ENCODE results near the gene ERVK3-1.

Gene ERVK3-1

GRCh38 chr19:58332697-58333096, 27.5 kb downstream of the ERVK3-1 start:
- Histone ChIP-seq H3K9ac (ENCODE audit: low read length) (no peak overlapping the region), H3K4me3 (ENCODE audit: low read depth, low read length, poor library complexity, severe bottlenecking) (no peak overlapping the region), H3K9me2 (ENCODE audit: low read depth, low read length) (no peaks in the 10 kb centered on the region), H3K27me3 (ENCODE audit: insufficient read depth, low read length) (no peaks in the 10 kb centered on the region), H3K79me2 (ENCODE audit: insufficient read depth, low read length) (no peaks in the 10 kb centered on the region), H3K9me3 (ENCODE audit: low read length) (no peaks in the 10 kb centered on the region), H3K4me1 (ENCODE audit: insufficient read depth, low read length, severe bottlenecking) (peaks cover 17% of the 10 kb centered on the region), H4K20me1 (ENCODE audit: insufficient read depth, low read length) (no peaks in the 10 kb centered on the region), H3K27ac (ENCODE audit: low read depth, low read length, poor library complexity, severe bottlenecking) (no peak overlapping the region), H2AFZ (ENCODE audit: low read length) (no peak overlapping the region), H3K36me3 (ENCODE audit: insufficient read depth, low read length) (peaks cover 21% of the 10 kb centered on the region; the same call in 1 of the 2 replicates), H3K4me2 (ENCODE audit: low read length) (no peak overlapping the region), H3F3A (ENCODE audit: insufficient read depth, low read length) (no peaks in the 10 kb centered on the region)
- no peak for TF ChIP-seq EZH2 (IDR thresholded peaks at IDR 0.05; ENCODE audit: borderline replicate concordance, low read length)

DNA sequence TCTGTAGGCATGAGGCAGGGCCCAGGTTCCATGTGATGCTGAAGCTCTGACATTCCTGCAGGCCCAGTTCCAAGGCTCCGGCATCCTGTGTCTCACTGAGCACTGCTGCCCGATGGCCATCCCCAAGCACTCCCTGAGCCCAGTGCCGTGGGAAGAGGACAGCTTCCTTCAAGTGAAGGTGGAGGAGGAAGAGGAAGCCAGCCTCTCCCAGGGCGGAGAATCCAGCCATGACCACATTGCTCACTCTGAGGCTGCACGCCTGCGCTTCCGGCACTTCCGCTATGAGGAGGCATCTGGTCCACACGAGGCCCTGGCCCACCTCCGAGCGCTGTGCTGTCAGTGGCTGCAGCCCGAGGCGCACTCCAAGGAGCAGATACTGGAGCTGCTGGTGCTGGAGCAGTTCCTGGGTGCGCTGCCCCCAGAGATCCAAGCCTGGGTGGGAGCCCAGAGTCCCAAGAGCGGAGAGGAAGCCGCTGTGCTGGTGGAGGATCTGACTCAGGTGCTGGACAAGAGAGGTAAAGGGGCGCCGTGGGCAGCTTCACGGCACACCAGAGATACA, 29.6 kb downstream of the ERVK3-1 start:
- H3K9me2 ChIP-seq (ENCODE audit: low read depth, low read length), result no peaks in the 10 kb centered on the region
- no peaks in the 10 kb centered on the region for H3K27me3 ChIP-seq (ENCODE audit: insufficient read depth, low read length)
- TF ChIP-seq CTCF (IDR thresholded peaks at IDR 0.05; ENCODE audit: low read length), result no peak
- TF ChIP-seq EZH2 (IDR thresholded peaks at IDR 0.05; ENCODE audit: borderline replicate concordance, low read length), result no peak
- H3K36me3 ChIP-seq (ENCODE audit: insufficient read depth, low read length), result peaks cover 42% of the 10 kb centered on the region
- no peak overlapping the region for H3K9ac ChIP-seq (ENCODE audit: low read length)
- no peak overlapping the region for H3K4me3 ChIP-seq (ENCODE audit: low read depth, low read length, poor library complexity, severe bottlenecking)
- no peaks in the 10 kb centered on the region; the same call in 1 of the 2 replicates for H3K9me3 ChIP-seq (ENCODE audit: low read length)
- H3K4me1 ChIP-seq (ENCODE audit: insufficient read depth, low read length, severe bottlenecking), result no peaks in the 10 kb centered on the region
- no peak overlapping the region for H3K4me2 ChIP-seq (ENCODE audit: low read length)
- H3F3A ChIP-seq (ENCODE audit: insufficient read depth, low read length), result no peaks in the 10 kb centered on the region
- H3K27ac ChIP-seq (ENCODE audit: low read depth, low read length, poor library complexity, severe bottlenecking), result no peak overlapping the region
- no peaks in the 10 kb centered on the region for H4K20me1 ChIP-seq (ENCODE audit: insufficient read depth, low read length)
- H2AFZ ChIP-seq (ENCODE audit: low read length), result no peak overlapping the region
- no peaks in the 10 kb centered on the region for H3K79me2 ChIP-seq (ENCODE audit: insufficient read depth, low read length)

DNA sequence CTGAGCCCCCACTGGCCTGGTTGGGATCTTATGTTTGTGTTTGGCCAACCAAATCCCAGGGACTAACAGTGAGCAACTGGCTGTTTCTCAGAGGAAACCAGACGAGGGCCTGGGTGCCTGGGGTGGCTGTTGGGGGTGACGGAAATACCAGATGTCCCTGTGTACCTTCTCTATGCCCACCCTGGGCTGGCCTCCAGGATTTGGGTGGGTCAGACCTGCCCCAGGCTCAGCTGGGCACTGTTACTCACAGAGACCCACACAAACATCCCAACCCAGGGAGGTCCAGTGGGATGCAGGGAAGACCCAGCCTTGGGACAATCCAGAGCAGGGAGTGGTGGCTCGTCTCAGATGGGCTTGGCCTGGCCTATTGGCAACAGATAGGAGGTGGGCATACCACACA, 30.5 kb downstream of the ERVK3-1 start:
- Histone ChIP-seq H3K9ac (ENCODE audit: low read length) (no peak overlapping the region), H3K79me2 (ENCODE audit: insufficient read depth, low read length) (no peaks in the 10 kb centered on the region), H2AFZ (ENCODE audit: low read length) (no peak overlapping the region), H3K36me3 (ENCODE audit: insufficient read depth, low read length) (peaks cover 47% of the 10 kb centered on the region), H3K4me3 (ENCODE audit: low read depth, low read length, poor library complexity, severe bottlenecking) (no peak overlapping the region), H3K9me3 (ENCODE audit: low read length) (no peaks in the 10 kb centered on the region; the same call in 1 of the 2 replicates), H3K4me2 (ENCODE audit: low read length) (no peak overlapping the region), H3K4me1 (ENCODE audit: insufficient read depth, low read length, severe bottlenecking) (no peaks in the 10 kb centered on the region), H3K27me3 (ENCODE audit: insufficient read depth, low read length) (no peaks in the 10 kb centered on the region), H4K20me1 (ENCODE audit: insufficient read depth, low read length) (no peaks in the 10 kb centered on the region), H3K9me2 (ENCODE audit: low read depth, low read length) (no peaks in the 10 kb centered on the region), H3F3A (ENCODE audit: insufficient read depth, low read length) (no peaks in the 10 kb centered on the region), H3K27ac (ENCODE audit: low read depth, low read length, poor library complexity, severe bottlenecking) (no peak overlapping the region)
- no peak for TF ChIP-seq EZH2 (IDR thresholded peaks at IDR 0.05; ENCODE audit: borderline replicate concordance, low read length)
- no peak for TF ChIP-seq CTCF (IDR thresholded peaks at IDR 0.05; ENCODE audit: low read length)

DNA sequence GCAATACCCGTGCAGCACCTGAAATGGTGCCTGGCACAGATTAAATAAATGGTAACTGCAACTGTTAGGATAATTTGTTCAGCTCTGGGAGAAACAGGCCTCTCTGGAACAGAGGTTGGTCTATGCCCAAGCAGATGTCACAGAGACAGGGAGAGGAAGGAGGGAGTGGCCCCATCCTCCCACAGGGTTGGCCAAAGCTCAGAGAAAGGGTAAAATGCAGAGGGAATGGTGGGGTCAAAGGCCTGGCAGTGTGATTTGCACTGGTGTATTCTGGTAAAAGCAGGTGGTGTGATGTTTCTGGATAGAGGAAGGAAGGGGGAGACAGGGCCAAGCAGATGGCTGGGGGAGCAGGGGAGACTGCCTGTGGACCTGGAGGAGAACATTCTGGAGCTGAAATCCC, 31.0 kb downstream of the ERVK3-1 start:
- Histone ChIP-seq H2AFZ (ENCODE audit: low read length) (no peak overlapping the region), H3K9me2 (ENCODE audit: low read depth, low read length) (no peaks in the 10 kb centered on the region), H3K4me3 (ENCODE audit: low read depth, low read length, poor library complexity, severe bottlenecking) (no peak overlapping the region), H3F3A (ENCODE audit: insufficient read depth, low read length) (no peaks in the 10 kb centered on the region), H3K4me2 (ENCODE audit: low read length) (no peak overlapping the region), H3K79me2 (ENCODE audit: insufficient read depth, low read length) (no peaks in the 10 kb centered on the region), H3K9me3 (ENCODE audit: low read length) (no peaks in the 10 kb centered on the region; the same call in 1 of the 2 replicates), H3K27ac (ENCODE audit: low read depth, low read length, poor library complexity, severe bottlenecking) (no peak overlapping the region), H3K27me3 (ENCODE audit: insufficient read depth, low read length) (no peaks in the 10 kb centered on the region), H3K4me1 (ENCODE audit: insufficient read depth, low read length, severe bottlenecking) (no peaks in the 10 kb centered on the region), H3K9ac (ENCODE audit: low read length) (no peak overlapping the region), H3K36me3 (ENCODE audit: insufficient read depth, low read length) (peaks cover 52% of the 10 kb centered on the region), H4K20me1 (ENCODE audit: insufficient read depth, low read length) (no peaks in the 10 kb centered on the region)
- TF ChIP-seq EZH2 (IDR thresholded peaks at IDR 0.05; ENCODE audit: borderline replicate concordance, low read length), result no peak
